Myocyte (in vitro differentiated cells): Measurements from ENCODE around the gene SCAMP4. TPM values are rescaled to one million over a fixed set of nuclear protein-coding genes. Genes with fewer than 3 reads are reported as not detected.

Experiments
- DNase-seq: peaks from one replicate; pipeline ENCODE4 v3.0.0-alpha.2; 2012; ENCODE audit warnings: low read depth
- polyA plus RNA-seq: library from polyadenylated mRNA; unstranded; fragments of >200 nt; gene quantifications from one replicate; pipeline ENCODE4 v1.2.1, GENCODE V29; 2012; ENCODE audit warnings: missing spikeins
- total RNA-seq: library from RNA; depleted of rRNA; stranded (reverse); fragments of >200 nt; gene quantifications from 2 replicates; pipeline ENCODE4 v1.2.3, GENCODE V29; 2014

The SCAMP4 gene
- total RNA-seq, result 73.0 and 97.7 TPM in 2 replicates
- polyA plus RNA-seq, result 51.3 TPM

- DNase-seq, result peak; percentile 99
Measured at GRCh38 chr19:1905110-1905862, at the start of gene SCAMP4, which contains the start of gene ADAT3. Gene SCAMP4 (plus strand): TSS chr19:1905399. CDS start chr19:1915020, 9,621 bp downstream. Gene ADAT3 (plus strand): TSS chr19:1905399. CDS start chr19:1912048, 6,649 bp downstream.

- DNase-seq, result peak; percentile 56
Measured at GRCh38 chr19:1855828-1856255, 49.4 kb upstream of the SCAMP4 start.

GRCh38 chr19:1856345-1856697, 48.9 kb upstream of the SCAMP4 start:
- peak; percentile 74 for DNase-seq

GRCh38 chr19:1856698-1857603, 48.2 kb upstream of the SCAMP4 start:
- DNase-seq, result peak; percentile 69

- no peak for DNase-seq
Measured at GRCh38 chr19:1857648-1858326, 47.4 kb upstream of the SCAMP4 start.

- no peak for DNase-seq
Measured at GRCh38 chr19:1858412-1859081, 46.7 kb upstream of the SCAMP4 start.

- DNase-seq, result no peak
Measured at GRCh38 chr19:1859331-1859781, 45.8 kb upstream of the SCAMP4 start.

- DNase-seq, result peak; percentile 62
Measured at GRCh38 chr19:1860042-1860775, 45.0 kb upstream of the SCAMP4 start.

GRCh38 chr19:1860821-1861598, 44.2 kb upstream of the SCAMP4 start:
- DNase-seq, result no peak

- no peak for DNase-seq
Measured at GRCh38 chr19:1861599-1862031, 43.6 kb upstream of the SCAMP4 start.

- DNase-seq, result no peak
Measured at GRCh38 chr19:1862068-1862423, 43.2 kb upstream of the SCAMP4 start.

GRCh38 chr19:1862424-1863327, 42.5 kb upstream of the SCAMP4 start:
- no peak for DNase-seq

- no peak for DNase-seq
Measured at GRCh38 chr19:1863328-1863637, 41.9 kb upstream of the SCAMP4 start, which contains the start of gene KLF16. Gene KLF16 (minus strand): TSS chr19:1863579. CDS start chr19:1863497, 82 bp downstream.

- peak; percentile 95 for DNase-seq
Measured at GRCh38 chr19:1863638-1864479, 41.3 kb upstream of the SCAMP4 start.

- peak; percentile 82 for DNase-seq
Measured at GRCh38 chr19:1864480-1865171, 40.6 kb upstream of the SCAMP4 start.

- DNase-seq, result no peak
Measured at GRCh38 chr19:1865172-1866010, 39.8 kb upstream of the SCAMP4 start.
